Rectal smooth muscle tissue (tissue), 1 donor: ENCODE data around the gene KCNC1.

Experiments used
- H3K27ac ChIP-seq: one replicate; pipeline ENCODE4 v1.7.0; 2013; ENCODE audit warnings: low read depth, low read length, inconsistent platforms
- H3K27me3 ChIP-seq: one replicate; pipeline ENCODE4 v1.7.0; 2013; ENCODE audit warnings: low read length; ENCODE audit not compliant: control insufficient read depth, insufficient read depth
- H3K36me3 ChIP-seq: one replicate; pipeline ENCODE4 v1.7.0; 2013; ENCODE audit warnings: low read length; ENCODE audit not compliant: control insufficient read depth, insufficient read depth
- H3K4me1 ChIP-seq: one replicate; pipeline ENCODE4 v1.7.0; 2013; ENCODE audit warnings: low read length; ENCODE audit not compliant: control insufficient read depth, insufficient read depth
- H3K4me3 ChIP-seq: one replicate; pipeline ENCODE4 v1.7.0; 2013; ENCODE audit warnings: low read length
- H3K9ac ChIP-seq: one replicate; pipeline ENCODE4 v1.7.0; 2013; ENCODE audit warnings: low read length

The KCNC1 gene

DNA sequence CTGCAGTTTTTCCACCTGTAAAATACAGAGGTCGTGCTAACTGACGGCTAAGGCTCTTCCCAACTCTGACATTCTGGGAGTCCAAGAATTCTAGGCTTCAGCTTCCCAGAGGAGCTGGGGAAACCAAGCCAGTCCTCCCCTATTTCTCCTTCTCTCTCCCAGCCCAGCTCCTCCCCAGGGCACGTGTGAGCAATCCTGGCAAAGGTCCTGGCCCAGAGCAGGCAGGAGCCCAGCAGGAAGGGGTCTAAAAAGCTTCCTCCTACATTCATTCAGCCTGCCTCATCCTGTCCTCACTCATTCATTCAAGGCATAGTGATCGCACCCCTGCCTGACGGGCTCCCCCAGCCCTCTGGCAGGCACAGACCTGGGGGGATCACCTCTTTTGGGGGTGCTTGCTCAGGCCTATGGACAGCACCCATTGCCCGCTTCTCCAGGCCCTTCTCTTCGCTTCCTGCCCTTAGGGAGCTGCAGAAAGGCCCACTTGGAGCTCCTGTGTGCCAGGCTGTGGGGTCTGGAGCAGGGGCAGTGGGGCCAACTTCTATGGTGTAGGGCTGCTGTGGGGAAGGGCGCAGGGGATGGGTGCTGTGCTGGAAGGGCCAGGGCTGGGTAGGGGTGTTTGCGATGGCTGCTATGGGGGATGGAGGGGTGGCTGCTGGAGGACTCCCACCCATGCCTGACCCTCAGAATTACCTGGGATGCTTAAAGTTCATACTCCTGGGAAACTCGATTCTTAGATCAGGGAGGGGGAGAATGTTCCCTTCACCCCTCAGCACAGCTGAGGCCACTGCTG lies 9.8 kb downstream of the KCNC1 start:
- Histone ChIP-seq H3K4me1 (no peaks in the 10 kb centered on the region), H3K27ac (no peak overlapping the region), H3K4me3 (no peak overlapping the region), H3K27me3 (peaks cover 8% of the 10 kb centered on the region), H3K9ac (no peak overlapping the region), H3K36me3 (no peaks in the 10 kb centered on the region)

DNA sequence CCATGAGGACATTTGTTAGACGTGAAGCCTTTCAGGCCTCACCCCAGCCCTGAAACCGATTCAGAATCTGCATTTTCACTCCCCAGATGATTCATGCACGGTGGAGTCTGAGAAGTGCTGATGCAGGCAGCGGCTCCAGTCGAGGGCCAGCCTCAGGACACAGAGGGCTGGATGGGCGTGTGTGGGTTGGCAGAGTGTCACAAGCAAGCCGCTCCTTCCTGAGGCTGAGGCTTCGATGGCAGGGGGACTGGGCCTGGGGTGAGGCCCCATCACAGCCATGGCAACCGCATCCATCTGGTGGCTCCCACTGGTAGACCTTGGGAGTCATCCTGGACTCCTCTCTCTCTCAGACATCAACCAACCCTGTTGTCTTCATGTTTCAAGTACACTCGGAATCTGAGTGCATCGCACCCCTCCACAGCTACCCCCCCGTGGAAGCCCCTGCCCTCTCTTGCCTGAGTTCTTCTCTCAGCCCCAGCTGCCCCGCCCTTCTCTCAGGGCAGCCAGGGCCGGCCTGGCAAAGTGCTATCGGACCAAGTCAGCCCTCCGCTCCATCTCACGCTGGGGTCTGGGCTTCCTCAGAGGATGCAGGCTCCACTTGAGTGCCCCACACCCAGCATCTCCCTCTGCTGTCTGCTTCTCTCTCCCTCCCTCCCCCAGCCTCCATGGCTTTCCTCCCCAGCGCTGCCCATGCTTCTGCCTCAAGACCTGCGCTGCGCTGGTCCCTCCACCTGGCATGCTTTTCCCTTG lies 10.6 kb downstream of the KCNC1 start:
- H3K27ac ChIP-seq = no peak overlapping the region

DNA sequence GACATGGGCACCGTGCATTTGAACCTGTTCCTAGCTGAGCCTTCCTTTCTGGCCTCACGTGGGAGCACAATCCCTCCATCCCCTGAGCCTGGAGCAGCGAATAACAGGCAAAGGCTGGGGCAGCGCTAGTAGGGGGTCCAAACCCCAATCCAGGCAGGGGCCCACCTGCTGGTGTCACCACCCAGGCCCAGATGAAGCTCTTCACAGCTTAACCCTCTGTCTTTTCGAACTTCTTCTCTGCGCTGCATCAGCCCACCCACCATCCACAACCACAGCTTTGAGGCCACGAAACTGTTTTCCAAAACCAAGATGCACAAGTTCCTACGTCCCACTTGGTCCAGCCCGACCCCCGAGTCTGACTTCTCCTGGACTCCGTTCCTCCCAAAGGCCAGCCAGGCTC lies 11.5 kb downstream of the KCNC1 start:
- Histone ChIP-seq H3K36me3 (no peaks in the 10 kb centered on the region), H3K9ac (no peak overlapping the region), H3K27ac (no peak overlapping the region), H3K27me3 (peaks cover 3% of the 10 kb centered on the region), H3K4me3 (no peak overlapping the region), H3K4me1 (no peaks in the 10 kb centered on the region)

More for the DNA sequence above, 10.6 kb downstream of the KCNC1 start:
- no peak overlapping the region for H3K9ac ChIP-seq
- no peak overlapping the region for H3K4me3 ChIP-seq
- no peaks in the 10 kb centered on the region for H3K36me3 ChIP-seq
- peaks cover 3% of the 10 kb centered on the region for H3K27me3 ChIP-seq
- no peaks in the 10 kb centered on the region for H3K4me1 ChIP-seq

DNA sequence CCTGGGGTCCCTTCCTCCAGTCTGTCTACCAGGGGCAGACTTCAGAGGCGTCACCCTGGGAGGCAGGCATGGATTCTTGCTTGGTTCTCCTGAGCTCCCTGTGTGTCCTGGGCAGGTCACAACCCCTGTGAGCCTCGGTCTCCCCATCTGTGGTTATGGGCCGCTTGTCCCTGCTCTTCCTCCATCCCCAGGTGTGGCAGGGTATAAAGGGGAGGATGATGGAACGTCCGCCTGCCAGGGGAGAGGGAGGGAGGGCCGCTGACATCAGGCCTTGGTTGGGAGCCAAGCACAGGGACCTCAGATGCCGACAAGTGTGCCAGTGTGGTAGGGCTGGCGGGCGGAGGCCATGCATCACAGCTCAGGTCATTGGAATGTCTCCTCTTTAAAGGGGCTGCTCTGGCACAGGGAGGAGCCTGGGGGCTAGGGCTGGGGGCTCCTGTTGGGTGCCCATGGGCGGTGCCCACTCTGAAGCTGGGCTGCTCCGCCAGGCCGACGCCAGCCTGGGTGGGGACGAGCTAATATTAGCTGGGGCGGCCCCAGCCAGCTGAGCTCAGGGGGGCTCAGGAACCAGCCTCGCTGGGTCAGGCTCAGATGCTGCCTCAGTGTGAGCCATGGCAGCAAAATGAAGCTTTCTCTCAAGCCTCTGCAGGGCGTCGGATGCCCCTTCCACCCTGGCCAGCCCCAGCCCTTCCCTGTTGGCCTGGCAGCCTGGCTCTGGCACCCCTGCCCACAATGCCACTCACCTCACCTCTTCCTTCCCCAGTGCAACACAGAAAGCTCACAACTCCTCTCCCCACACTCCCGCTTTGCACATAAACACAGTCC lies 12.8 kb downstream of the KCNC1 start:
- H3K36me3 ChIP-seq = no peaks in the 10 kb centered on the region
- no peaks in the 10 kb centered on the region for H3K4me1 ChIP-seq
- H3K9ac ChIP-seq = no peak overlapping the region
- peaks cover 3% of the 10 kb centered on the region for H3K27me3 ChIP-seq
- no peak overlapping the region for H3K27ac ChIP-seq
- H3K4me3 ChIP-seq = no peak overlapping the region

DNA sequence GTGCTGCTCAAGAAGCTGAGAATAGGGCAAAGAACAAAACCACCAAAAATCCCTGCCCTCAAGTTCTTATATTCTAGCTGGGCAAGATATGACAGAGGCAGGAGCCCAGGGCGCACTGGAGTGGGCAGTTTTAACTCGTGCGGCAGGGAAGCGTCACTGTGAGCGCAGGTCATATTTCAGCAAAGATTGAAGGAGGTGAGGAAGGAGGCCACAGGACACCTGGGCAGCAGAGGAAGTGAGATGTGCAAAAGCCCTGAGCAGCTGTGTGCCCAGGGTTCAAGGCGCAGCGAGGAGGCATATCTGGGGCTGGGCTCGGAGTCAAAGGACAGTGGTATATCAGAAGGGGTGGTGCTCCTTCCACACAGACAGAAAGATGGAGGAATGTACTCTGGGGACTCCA lies 13.5 kb downstream of the KCNC1 start:
- Histone ChIP-seq H3K27ac (no peak overlapping the region), H3K4me3 (no peak overlapping the region), H3K36me3 (no peaks in the 10 kb centered on the region), H3K9ac (no peak overlapping the region), H3K27me3 (peaks cover 3% of the 10 kb centered on the region), H3K4me1 (no peaks in the 10 kb centered on the region)

DNA sequence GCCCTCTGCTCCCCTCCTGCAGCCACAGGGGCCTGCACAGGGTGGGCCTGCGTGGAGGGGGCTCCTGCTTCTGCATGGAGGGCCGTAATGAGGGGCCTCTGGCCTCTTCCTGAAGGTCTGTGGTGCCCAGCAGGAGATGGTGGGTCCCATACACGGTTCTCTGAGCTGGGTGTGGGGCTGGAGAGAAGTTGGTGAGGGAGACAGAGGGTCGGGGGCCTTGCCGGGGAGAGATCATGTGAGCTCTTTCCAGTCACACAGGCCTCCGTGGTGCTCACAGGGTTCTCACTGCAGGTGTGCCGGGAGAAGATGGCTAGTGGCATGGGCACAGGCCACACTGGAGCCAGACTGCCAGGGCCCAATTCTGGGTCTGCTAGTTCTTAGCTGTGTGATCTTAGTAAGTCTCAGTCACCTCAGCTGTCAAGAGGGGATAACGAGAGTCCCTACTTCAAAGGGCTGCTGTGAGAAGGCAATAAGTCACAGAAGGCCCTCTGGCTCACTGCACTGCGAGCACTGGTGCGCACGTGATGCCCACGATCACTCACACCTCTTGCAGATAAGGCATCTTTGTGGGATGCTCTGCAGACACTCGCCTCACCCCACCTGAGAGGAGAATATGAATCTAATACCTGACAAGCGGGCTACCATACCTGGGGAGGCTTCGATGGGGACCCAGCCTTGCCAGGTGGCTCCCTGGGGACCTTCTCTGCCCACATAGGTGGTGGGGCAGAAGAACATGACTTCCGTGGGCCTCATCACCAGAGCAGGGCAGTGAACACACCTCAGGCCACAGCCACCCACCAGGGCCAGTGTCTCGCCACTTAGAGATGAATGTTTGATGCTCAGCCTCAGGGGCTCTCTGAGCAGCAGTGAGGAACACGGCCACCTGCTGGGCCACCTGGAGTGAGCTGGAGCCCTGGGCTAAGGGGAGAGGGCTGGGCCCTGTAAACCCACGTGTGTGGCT lies 14.5 kb downstream of the KCNC1 start:
- Histone ChIP-seq H3K36me3 (no peaks in the 10 kb centered on the region), H3K9ac (no peak overlapping the region), H3K27me3 (no peaks in the 10 kb centered on the region), H3K4me3 (no peak overlapping the region), H3K27ac (no peak overlapping the region), H3K4me1 (no peaks in the 10 kb centered on the region)

DNA sequence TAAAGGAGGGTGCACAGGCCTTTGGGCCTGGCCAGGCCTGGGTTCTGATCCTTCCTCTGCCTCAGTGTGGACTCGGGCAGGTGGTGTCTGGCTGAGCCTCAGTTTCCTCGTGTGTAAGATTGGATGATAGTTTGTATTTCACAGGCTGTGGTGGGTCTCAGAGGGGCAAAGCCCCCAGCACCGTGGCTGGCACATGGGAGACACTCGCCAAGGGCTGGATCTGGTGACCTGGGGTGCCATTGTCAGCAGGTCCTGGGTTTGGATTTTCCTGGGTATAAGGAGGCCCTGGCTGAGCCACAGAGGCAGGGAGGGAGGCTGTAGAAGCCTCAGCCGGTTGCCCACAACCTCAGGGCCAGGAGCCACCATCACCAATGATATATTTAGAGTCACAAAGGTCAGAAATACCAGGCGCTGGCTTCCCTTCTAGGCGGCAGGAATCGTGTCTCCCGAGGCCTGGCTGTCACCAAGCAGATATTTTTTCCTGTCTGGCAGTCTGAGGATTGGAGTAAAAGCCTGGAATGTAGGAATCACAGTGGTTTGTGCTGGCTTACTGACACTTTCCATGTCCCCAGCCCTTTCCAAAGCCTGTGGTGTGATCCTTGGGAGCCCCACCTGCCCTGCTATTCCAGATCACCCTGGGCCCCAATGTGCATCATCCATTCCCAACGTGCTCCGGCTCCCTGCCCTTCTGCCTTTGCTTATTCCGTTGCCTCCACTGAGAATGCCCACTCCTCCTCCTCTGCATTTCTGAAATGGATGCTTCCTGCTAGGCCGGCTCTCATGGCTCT lies 15.6 kb downstream of the KCNC1 start:
- Histone ChIP-seq H3K36me3 (no peaks in the 10 kb centered on the region), H3K27me3 (no peaks in the 10 kb centered on the region), H3K4me1 (no peaks in the 10 kb centered on the region), H3K4me3 (no peak overlapping the region), H3K27ac (no peak overlapping the region), H3K9ac (no peak overlapping the region)

DNA sequence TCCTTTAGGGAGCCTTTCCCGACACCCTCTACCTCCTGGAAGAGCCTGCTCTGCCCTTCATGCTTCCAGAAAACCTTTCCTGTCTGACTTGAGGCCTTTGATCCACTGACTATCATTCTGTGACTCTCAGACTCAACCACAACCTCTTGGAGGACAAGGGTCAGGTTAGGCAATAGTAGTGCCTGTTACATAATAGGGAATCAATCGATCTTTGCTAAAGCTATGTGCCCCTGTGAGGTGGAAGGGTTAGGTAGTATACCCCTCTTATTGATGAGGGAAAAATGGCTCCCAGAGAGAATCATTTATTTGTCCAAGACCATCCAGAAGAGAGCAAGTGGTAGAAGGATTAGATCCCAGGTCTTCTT lies 16.2 kb downstream of the KCNC1 start:
- H3K27me3 ChIP-seq = no peaks in the 10 kb centered on the region
- H3K27ac ChIP-seq = no peak overlapping the region
- H3K4me1 ChIP-seq = no peaks in the 10 kb centered on the region
- H3K4me3 ChIP-seq = no peak overlapping the region
- H3K9ac ChIP-seq = no peak overlapping the region
- H3K36me3 ChIP-seq = no peaks in the 10 kb centered on the region

DNA sequence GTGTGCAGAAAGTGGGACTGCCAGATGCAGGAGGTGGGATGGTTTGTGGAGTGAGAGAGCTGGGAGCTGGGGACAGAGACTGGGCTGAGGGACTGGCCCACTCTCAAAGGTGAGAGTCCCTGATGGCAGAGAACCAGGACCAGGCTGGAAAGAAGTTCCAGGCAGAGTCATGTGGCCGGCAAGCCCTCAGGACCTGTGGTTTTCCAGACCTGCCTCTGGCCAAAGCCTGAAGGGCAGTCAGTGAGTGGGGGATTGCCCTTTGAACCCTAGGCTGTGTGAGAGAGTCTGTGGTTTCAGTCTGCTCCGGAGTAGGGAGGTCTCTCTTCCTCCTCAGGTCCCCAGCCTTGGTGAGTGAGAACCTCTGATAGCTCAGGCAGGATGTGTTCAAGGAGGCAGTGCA lies 17.0 kb downstream of the KCNC1 start:
- Histone ChIP-seq H3K27ac (no peak overlapping the region), H3K36me3 (no peaks in the 10 kb centered on the region), H3K9ac (no peak overlapping the region), H3K27me3 (no peaks in the 10 kb centered on the region), H3K4me1 (no peaks in the 10 kb centered on the region), H3K4me3 (no peak overlapping the region)

DNA sequence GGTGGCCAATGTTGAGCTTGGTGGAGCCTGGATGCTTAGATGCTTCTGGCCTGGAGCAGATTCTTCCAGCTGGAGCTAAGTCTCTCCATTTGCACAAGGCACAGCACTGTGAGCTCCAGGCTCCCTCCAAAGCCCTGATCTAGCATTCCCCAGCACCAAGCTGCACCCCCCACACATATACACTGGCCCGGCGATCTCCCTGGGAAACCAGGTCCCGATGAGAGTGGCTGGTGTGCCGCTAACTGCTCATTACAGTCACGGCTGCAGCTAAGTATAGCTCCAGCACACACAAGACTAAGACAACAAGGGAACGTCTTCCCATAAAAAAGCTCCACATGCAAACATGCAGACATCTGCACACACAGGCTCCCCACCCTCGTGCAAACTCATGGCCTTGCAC lies 17.6 kb downstream of the KCNC1 start:
- Histone ChIP-seq H3K36me3 (no peaks in the 10 kb centered on the region), H3K4me1 (no peaks in the 10 kb centered on the region), H3K27me3 (no peaks in the 10 kb centered on the region), H3K9ac (no peak overlapping the region), H3K4me3 (no peak overlapping the region), H3K27ac (no peak overlapping the region)

DNA sequence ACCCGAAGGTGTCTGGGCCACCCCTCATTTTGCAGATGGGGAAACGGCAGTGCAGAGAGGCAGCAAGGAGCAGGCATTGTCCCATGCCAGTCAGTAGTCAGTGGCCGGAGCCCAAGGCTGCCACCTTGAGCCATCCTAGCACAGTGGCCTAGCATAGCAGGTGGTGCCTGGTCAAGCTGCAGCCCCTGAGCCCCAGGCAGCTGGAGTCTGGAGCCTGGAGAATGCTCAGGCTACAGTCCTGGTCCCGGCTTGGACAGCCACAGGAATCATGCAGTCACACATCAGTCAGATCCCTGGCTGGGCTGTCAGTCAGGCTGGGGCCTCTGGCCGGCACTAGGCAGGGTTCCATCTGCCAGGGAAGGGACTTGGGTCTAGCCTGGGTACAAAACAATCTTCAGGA lies 18.6 kb downstream of the KCNC1 start:
- no peaks in the 10 kb centered on the region for H3K36me3 ChIP-seq
- H3K4me1 ChIP-seq = no peaks in the 10 kb centered on the region
- H3K27me3 ChIP-seq = no peaks in the 10 kb centered on the region
- H3K27ac ChIP-seq = no peak overlapping the region
- no peak overlapping the region for H3K9ac ChIP-seq
- H3K4me3 ChIP-seq = no peak overlapping the region
